Adrenal gland (tissue), 5 donors: Measurements from ENCODE around the gene ZBTB12.
A peak's percentile ranks its signal among the peaks of the same experiment; 100 is the strongest.

ENCODE experiments used
- CTCF ChIP-seq, 6 experiments: fragments of 450-650 bp in 4 of 6; fragments of 200-600 bp in 2 of 6; sonication (generic) in 1 of 6; IDR thresholded peaks; 1 replicate in 5 of 6; 2 replicates in 1 of 6; pipeline versions ENCODE4 v1.5.1 to v1.8.0; 2016 to 2021; ENCODE audit warnings: antibody characterized with exemption in 6 of 6, mild to moderate bottlenecking in 2 of 6, moderate library complexity in 1 of 6
- POLR2A ChIP-seq, 2 donors: fragments of 450-650 bp; IDR thresholded peaks; one replicate each; pipeline ENCODE4 v1.6.1; 2017; ENCODE audit warnings: antibody characterized with exemption in 2 of 2, mild to moderate bottlenecking in 2 of 2, moderate library complexity in 1 of 2
- donor health status: DM: no; HTN: no; CAD: no.

- TF ChIP-seq CTCF (IDR thresholded peaks at IDR 0.05) (no peak), POLR2A (IDR thresholded peaks at IDR 0.05) (peak in 1 of 2 donors; percentile 50)
Observed at GRCh38 chr6:31871046-31871659, 30.7 kb downstream of the ZBTB12 start.
